ENCODE data around the gene IL4I1.

IL4I1 gene

DNA sequence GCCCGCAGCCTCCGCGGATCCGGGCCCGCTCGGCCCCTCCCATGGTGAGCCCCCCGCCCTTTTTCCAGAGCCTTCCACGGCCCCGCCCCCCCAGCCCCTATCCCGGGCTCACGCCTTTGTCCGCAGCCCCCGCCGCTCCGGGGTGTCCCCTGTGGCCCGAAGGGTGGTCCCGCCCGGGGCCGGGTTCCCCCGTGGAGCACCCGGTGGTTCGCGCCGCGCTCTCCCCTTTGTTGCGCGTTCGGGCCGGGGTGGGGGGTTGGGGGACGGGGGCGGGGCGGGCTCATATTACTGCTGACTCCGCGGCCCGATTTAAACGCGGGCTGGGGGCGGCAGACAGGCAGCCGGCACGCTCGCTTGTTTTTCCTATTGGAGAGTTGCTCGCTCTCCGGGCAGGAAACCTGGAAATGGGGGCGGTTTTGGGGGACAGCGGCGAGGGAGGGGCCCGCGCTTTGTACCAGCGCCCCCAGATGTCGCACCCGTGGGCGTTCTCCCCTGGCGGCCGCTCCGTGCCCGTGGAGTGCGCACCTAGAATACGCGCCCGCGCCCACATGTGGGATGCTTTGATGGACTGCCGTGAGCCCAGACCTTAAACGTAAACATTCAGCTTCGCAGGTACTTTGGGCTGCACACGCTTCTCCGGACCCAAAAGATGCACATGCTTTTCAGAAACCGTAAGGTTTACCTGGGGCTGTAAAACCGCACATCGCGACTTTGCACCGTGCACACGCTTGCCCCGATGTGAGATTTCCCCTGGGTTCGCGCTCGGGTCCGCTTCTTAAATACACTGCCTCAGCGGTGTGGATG lies 45.0 kb downstream of the IL4I1 start:
- DNase-seq (ENCODE audit: low read depth in 2 of 2): no peak

DNA sequence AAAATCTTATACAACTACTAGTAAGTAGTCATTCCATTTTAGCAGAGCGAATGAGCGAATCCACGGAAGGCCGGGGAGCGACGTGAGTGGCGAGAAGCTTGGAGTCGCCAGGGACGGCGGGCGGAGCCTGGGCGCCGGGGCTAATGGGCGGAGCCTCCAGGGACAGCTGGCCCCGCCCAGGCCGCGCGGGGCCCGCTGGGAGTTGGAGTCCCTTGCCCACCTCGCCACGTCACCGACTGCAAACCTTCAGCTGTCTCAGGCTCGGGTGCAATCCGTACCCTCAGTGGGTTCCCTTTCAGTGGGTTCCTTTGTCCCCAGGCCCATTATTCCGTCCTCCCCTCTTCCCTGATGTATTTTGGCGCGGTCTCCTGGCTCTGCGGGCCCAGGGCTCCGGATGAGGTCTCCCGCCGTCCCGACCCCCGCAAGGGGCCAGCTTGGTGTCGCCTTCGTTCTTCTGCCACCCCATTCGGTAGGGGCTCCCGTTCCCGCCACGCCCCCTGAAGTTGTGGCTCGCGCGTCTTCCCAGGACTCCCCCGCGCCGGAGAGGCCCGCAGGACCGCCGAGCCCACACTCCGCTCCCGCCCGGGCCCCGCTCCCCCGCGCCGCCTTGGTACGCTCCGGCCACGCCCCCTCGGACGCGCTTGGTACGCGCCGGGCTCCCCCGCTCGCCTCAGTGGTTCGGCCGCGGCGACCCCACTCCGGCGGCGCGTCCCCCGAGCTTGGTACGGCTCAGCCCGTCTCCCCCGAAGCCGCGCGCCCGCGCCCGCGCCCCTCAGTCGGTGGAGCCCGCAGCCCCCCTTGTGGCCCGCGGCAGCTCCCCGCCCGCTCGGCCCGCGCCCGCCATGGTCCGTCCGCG lies 46.0 kb downstream of the IL4I1 start, which contains the start of gene PTOV1:
Gene PTOV1, plus strand, starts transcription at position 673 of the 856 bp plus-strand sequence.
- DNase-seq (ENCODE audit: low read depth in 2 of 2): peak; percentile 85

DNA sequence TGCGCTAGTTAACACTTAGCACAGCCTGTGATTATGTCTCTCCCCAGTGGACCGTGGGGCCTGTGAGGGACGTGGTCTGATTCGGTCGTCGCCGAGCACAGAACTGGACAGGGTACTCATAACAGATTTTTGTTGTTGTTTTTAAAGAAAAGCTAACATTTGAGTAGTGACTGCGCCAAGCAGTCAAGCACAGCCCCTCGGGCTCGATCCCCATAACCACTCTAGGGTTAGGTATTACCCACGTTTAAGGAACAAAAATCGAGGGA lies 46.5 kb downstream of the IL4I1 start:
- no peak for DNase-seq (ENCODE audit: low read depth in 2 of 2)

DNA sequence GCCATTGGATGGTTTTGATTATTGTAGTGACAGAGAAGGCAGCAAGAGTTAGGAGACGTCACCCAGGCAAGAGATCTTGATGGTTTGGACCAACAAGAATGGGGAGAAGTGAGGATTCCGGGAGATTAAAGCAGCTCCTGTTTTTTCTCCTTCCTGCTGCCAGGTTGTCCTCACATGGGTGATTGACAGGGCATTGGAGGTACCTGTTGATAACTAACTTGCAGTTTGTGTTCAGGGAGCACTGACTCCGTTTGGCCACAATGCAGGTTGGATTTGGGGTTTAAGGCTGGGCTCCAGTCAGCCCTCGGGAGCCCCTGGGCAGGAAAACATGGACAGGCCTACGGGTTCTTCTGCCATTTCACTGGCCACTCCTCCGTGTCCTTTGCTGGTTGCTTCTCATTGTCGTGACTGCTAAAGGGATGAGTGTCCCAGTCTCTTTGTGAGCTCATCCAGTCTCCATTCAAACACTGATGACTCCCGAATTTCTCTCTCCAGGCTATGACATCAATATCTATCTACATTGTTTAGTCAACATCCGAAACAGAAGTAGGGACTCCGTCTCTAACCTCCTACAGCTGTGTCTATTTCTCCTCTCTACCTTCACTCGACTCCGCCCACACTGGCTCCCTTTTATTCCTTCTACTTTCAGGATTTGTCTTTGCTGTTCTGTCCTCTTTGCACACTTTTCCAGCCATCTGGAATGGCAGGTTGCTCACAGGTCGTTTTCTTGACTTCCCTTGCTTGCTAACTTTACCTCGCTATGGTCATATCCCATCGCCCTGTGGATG lies 47.1 kb downstream of the IL4I1 start:
- no peak for DNase-seq (ENCODE audit: low read depth in 2 of 2)

DNA sequence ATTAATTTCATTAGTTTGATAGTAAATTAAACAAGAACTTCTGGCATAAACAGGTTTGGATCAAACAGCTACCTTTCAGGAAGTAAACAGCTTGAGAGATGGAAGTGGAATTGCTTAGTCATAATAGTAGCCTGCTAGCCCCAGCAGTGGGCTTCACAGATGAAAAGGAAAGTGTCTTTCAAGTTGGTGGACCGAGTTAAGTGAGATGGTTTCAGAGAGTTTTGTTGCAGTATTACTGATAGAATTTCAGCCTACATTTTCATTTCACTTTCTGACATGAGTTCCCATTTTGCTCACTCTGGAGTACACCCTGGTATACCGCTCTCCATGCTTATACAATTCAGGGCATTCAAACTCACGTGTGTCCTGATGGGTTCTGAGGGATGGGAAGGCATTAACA lies 47.7 kb downstream of the IL4I1 start:
- DNase-seq (ENCODE audit: low read depth in 2 of 2): no peak

DNA sequence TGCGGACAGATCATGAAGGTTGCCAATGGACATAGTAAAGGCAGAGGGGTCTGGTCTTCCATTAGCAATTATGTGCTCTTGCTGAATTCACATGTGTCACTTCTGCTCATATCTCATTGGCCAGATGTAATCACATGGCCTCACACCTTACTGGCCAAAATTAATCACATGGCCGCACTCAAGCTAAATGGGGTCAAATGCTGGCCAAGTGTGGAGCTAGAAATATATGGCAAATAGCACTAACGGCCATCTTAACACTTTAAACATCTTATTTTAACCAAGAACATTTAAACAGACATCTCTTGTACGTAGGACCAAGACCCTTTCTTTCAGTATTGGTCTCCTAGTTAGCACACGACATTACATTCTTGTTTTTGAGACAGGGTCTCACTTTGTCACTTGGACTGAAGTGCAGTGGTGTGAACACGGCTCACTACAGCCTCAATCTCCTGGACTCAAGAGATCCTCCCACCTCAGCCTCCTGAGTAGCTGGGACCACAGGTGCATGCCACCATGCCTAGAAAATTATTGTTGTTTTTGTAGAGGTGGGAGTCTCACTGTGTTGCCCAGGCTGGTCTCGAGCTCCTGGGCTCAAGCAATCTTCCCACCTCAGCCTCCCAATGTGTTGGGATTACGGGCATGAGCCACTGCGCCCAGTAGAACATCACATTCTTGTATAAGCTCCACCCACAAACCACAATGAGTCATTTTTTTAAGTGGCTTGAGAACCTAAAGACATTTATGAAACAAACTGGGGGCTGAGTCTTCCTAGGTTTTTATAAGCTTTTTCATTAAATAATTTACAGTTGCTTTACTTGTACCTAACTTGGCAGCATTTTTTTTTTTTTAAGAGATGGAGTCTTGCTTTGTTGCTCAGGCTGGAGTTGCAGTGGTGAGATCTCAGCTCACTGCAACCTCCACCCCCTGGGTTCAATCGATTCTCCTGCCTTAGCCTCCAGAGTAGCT lies 48.7 kb downstream of the IL4I1 start:
- DNase-seq (ENCODE audit: low read depth in 2 of 2): no peak

DNA sequence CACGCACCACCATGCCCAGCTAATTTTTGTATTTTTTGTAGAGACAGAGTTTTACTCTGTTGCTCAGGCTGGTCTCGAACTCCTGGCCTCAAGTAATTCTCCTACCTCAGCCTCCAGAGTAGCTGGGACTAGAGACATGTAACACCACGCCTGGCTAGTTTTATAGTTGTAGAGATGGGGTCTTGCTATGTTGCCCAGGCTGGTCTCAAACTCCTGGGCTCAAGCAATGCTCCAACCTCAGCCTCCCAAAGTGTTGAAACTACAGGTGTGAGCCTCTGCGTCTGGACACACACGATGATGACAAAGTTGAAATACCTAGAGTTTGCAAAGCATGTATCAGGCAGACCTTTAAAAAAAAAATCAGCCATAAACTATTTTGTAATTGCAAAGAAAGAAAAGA lies 50.3 kb downstream of the IL4I1 start:
- DNase-seq (ENCODE audit: low read depth in 2 of 2): no peak

DNA sequence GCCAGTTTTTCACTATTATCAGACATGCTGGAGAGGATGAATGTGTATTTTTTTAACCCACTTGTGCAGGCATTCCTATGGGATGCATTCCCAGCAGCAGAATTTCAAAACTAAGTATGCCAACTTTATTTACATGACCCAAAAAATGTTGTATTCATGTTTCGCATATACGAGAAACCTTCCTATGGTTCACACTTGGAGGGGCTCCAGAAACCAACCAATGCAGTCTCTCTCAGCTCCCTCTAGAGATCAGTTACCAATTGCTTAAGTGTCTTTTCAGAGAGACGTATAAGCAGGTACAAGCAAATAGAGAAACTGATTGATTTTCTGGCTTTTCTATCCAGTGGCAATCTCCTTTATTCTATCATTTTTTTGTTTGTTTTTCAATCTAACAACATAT lies 51.3 kb downstream of the IL4I1 start:
- no peak for DNase-seq (ENCODE audit: low read depth in 2 of 2)

DNA sequence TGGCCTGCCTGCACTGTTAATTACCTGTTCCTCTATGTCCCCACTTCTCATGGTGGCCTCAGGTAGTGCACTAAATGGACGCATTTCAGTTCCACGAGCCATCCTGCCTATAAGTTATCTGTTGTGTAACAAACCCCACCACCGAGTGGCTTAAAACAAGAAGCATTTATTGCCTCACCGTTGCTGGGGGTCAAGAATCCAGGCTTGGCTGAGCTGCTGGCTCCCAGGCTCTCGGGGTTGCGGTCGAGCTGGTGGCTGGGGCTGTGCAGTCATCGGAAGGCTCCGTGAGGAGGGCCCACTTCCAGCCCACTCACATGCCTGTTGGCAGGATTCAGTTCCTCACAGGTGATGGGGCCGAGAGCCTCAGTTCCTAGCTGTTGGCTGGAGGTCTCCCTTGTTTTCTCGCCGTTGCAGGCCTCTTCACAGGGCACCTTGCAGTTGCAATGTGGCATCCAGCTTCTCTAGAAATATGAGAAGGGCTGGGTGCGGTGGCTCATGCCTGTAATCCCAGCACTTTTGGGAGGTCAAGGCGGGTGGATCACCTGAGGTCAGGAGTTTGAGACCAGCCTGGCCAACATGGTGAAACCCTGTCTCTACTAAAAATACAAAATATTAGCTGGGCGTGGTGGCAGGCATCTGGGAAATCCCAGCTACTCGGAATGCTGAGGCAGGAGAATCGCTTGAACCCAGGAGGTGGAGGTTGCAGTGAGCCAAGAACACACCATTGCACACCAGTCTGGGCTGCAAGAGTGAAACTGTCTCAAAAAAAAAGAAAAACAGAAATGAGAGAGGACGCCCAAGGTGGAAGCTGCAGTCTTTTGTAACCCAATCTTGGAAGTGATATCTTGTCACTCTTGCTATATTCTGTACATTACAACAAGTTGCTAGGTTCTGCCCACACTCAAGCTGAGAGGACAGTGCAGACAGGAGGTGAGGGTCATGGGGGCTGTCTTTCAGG lies 52.3 kb downstream of the IL4I1 start:
- no peak for DNase-seq (ENCODE audit: low read depth in 2 of 2)

DNA sequence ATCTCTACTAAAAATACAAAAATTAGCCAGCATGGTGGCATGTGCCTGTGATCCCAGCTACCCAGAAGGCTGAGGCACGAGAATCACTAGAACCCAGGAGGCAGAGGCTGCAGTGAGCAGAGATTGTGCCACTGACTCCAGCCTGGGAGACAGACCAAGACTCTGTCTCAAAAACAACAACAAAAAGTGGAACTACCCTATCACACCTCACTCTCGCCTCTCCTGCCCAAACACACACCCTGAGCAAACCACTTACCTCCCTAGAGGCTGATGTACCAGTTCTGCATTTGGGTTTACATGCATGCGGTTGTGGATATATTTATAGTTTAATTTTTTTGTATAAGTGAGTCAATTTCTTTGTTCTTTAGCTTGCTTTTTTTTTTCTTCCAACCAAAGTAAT lies 53.4 kb downstream of the IL4I1 start:
- DNase-seq (ENCODE audit: low read depth in 2 of 2): no peak

DNA sequence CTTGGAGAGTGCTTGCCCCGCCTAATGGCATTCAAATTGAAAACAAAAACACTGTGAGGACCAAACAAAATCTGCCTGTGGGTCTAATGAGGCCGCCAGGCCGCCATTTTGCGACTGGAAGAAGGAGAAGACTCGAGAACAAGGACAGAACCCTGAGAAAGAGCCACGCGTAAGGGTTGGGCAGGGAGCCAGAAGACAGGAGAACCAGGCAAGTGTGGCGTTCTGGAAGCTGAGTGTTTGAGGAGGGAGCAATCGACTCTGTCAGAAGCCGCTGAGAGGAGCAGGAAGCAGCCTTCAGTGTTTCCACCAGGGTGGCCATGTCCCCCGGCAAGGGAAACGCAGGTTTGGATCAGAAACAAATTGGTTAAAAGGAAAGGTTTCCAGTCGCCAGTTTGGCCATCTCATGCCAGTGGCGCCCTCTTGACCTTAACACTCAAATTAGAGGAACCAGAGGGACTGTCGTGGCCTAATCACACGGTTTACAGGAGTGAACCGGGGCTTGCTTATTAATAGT lies 55.9 kb downstream of the IL4I1 start:
- no peak for DNase-seq (ENCODE audit: low read depth in 2 of 2)

DNA sequence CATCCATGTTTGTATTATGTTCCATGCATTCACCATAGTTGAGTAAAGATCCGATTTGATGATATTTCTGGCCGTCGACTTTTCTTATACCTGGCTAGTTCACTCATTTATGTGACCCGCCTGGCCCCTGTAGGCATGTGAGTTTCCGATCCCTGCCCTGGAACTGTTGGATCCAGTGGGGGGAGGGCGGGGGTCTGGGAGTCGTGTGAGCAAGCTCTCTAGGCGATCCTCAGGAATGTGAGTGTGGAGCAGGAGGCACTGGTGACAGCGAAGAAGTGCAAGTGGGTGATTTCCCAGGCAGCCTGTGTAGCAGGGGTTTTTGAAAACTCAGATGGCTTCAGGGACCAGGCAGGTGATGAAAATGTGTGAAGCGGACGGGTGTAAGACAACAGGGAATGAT lies 56.4 kb downstream of the IL4I1 start:
- no peak for DNase-seq (ENCODE audit: low read depth in 2 of 2)

DNA sequence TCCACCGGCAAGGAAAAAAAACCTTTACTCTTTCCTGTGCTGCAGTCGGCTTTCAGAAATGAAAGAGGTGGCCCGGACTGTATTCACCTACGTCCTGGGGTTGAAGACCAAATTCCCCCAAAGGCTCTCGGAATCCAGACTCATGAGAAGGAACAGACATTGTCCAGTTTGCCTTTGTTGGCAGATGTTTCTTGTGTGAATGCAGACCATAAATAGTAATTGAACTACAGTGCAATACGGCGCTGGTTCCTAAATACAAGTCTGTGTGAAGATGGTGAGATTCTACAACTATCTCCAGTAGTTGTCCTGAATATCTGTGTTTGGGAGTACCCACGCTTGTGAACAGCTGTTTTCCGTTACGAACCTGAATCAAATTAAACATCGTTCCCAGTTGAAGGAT lies 57.0 kb downstream of the IL4I1 start:
- DNase-seq (ENCODE audit: low read depth in 2 of 2): no peak

Data from stimulated activated CD4-positive, alpha-beta T cell treated with anti-CD3 and anti-CD28 coated beads, Interleukin-15, amount 100 ng/mL, for 48 hours (primary cell).